Breast epithelium (tissue), 3 donors: ENCODE data around the gene LACC1.

ENCODE experiments used
- CTCF ChIP-seq, 3 donors: fragments of 450-650 bp; IDR thresholded peaks; one replicate each; pipeline ENCODE4 v1.5.1; 2016 to 2017; ENCODE audit warnings: antibody characterized with exemption in 3 of 3, mild to moderate bottlenecking in 3 of 3, moderate library complexity in 3 of 3
- POLR2AphosphoS5 ChIP-seq, 3 donors: sonication (generic); formaldehyde crosslinking; IDR thresholded peaks; one replicate each; pipeline ENCODE4 v1.6.1; 2017; ENCODE audit warnings: antibody characterized with exemption in 3 of 3

DNA sequence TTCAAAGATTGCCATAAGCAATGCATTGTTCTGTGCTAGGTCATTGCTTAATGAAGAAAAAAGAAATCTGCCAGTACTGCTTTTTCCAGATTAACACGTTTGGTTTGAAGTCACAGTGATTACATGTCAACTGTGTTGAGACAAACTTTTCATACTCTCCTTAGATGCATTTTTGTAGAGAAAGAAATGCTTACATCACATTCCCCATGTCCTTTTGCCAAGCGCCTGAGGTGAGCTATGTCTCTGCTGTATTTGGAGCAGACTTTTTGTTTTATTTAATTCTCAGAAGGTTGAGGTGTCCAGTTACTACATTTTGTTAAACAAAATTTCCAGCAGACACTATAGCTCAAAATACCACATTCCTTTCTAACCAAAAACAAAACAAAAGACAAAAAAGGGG lies 16.2 kb downstream of the LACC1 start:
- TF ChIP-seq POLR2AphosphoS5 (IDR thresholded peaks at IDR 0.05) (no peak), CTCF (IDR thresholded peaks at IDR 0.05) (no peak)
